T47D (cell line): ENCODE results near the gene PLEKHG5.

Experiments used
- DNase-seq, 2 experiments: peaks; one replicate each; pipeline versions ENCODE4 v3.0.0 to v3.0.0-alpha.2; 2011 to 2012; ENCODE audit warnings: low read depth in 1 of 2, low spot score in 1 of 2
- JUND ChIP-seq: IDR thresholded peaks from 2 replicates; pipeline ENCODE4 v1.6.1; 2012; ENCODE audit warnings: low read depth
- in situ Hi-C: cut with HindIII; loops from 2 replicates; pipeline ENCODE4 v1.10.0; 2016; ENCODE audit warnings: low sequenced_read_pairs, low pct_unique_long_range_greater_than_20kb

The PLEKHG5 gene

DNA sequence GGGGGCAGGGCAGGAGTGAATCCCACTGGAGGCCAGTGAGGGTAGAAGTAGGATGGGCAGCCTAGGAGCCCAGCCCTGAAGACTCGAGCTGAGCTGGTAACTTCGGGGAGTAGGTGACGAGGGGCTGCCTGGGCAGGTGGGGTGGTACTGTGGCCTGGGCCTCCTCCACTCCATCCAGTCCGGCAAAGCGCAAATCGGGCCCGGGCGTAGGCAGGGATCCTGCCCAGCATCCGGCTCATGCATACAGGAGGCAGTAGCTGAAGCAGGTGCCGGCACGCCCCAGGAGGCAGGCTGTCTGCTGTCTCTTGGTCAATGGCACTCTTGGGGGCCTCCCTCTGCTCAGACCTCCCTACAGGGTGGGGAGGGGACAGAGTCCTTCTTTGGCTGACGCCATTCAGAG, 24.2 kb downstream of the PLEKHG5 start:
- no peak for DNase-seq
- TF ChIP-seq JUND: no peak
- in situ Hi-C loops: no loop called here

DNA sequence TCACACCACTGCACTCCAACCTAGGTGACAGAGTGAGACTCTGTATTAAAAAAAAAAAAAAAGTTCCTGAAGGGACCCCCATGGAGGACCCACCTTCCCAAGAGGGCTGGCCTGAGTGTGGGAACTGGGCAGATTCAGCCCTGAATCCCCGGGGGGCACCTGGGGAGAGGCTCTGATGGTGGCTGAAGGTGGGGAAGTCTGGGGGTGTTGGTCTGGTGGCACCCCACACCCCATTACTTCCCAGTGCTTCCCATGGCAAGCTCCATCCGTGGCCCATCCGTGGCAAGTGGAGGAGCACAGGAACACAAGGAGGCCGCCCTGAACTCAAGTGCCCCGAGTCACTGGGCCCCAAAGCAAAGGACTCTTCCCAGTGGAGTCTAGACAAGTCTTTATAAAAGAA, 24.7 kb downstream of the PLEKHG5 start:
- DNase-seq: no peak
- in situ Hi-C loops: no loop called here
- TF ChIP-seq JUND: no peak

DNA sequence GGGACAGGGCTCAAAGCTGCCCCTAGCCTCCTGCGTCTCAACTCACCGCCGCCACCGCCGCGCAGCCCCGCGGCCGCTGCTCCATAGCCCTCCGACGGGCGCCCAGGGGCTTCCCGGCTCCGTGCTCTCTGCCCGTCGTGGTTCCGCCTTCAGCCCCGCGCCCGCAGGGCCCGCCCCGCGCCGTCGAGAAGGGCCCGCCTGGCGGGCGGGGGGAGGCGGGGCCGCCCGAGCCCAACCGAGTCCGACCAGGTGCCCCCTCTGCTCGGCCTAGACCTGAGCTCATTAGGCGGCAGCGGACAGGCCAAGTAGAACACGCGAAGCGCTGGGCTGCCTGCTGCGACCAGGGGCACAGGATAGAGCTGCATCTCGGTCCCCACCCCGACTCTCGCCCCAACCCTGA, 25.4 kb downstream of the PLEKHG5 start, which contains the start of gene TNFRSF25:
TSS of gene TNFRSF25 (minus strand) at position 151 of the 400 bp plus-strand sequence. CDS start at position 85, 66 bp downstream.
- TF ChIP-seq JUND: no peak
- DNase-seq: no peak
- in situ Hi-C loops: no loop called here

DNA sequence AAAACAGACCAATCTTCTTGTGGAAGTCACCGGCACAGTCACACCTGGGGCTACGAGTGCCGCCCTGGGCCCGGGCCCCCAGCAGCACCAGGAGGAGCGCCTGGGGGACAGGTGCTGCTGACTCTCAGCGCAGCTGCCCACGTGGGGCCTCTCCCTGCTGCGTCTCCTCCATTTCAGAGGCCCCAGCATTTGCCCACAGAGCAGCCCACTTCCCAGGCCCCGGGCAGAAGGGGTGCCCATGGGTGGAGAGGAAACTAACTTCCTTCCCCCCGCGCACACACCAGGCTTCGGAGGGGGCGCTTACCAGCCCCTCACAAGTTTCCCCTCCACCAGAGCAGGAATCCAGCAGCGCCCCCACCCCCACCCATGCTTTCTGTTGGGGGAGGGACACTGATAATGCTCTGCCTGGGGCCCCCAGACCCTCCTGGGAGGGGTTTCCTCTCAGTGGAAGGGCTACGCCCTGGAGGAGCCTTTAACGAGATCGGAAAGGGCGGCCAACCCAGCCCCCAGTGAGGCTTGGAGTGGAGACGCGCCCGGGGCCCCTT, 25.9 kb downstream of the PLEKHG5 start:
- no peak for TF ChIP-seq JUND
- in situ Hi-C loops: no loop called here
- DNase-seq: no peak

DNA sequence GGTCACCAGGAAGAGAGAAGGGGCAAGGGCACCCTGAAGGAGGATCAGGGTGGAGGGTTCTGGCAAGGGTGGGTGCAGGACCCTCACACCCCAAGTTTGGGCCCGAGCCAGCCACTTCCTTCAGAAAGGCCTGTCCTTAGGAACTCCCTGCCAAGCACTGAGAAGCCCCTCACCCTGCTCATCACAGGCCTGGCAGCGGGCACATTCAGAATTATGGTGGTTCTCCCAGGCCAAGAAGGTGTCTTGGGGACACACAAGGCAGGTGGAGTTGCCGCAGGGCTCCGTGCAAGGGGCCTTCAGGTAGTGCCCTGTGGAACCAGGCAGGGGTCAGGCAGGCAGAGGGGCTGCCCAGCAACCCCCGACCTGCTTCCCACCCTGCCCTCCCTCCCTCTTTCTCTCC, 26.6 kb downstream of the PLEKHG5 start:
- in situ Hi-C loops: no loop called here
- no peak for TF ChIP-seq JUND
- no peak for DNase-seq

DNA sequence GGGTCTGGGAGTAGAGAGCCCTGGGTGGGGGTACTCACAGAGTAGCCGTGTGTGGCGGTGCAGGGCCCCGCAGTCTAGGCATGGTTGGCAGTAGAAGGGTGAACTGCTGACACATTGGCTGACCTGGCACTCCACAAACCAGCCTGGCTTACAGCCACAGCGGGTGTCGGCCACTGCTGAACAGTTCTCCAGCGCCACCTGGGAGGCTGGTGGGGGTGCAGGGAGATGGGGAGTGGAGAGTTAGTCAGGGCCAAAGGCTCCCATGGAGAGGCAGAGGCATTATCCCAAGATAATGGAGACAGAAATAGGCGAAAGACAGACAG, 27.0 kb downstream of the PLEKHG5 start:
- in situ Hi-C loops: no loop called here
- peak; percentile 67 to 80 for DNase-seq
- TF ChIP-seq JUND: no peak

DNA sequence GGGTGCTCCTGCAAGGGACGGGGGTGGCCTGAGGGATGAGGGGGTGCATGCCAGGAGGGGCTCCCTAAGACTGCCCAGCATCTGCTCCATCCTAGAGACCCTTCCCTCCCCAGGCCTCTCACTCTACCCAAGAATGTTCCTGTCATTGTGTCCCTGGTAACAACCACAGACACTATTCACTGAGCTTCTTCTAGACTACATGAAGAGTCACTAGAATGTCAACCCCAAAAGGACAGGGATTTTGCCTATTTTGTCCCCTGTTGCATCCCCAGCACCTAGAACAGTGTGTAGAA, 28.4 kb downstream of the PLEKHG5 start:
- in situ Hi-C loops: no loop called here
- no peak for TF ChIP-seq JUND
- DNase-seq: no peak

DNA sequence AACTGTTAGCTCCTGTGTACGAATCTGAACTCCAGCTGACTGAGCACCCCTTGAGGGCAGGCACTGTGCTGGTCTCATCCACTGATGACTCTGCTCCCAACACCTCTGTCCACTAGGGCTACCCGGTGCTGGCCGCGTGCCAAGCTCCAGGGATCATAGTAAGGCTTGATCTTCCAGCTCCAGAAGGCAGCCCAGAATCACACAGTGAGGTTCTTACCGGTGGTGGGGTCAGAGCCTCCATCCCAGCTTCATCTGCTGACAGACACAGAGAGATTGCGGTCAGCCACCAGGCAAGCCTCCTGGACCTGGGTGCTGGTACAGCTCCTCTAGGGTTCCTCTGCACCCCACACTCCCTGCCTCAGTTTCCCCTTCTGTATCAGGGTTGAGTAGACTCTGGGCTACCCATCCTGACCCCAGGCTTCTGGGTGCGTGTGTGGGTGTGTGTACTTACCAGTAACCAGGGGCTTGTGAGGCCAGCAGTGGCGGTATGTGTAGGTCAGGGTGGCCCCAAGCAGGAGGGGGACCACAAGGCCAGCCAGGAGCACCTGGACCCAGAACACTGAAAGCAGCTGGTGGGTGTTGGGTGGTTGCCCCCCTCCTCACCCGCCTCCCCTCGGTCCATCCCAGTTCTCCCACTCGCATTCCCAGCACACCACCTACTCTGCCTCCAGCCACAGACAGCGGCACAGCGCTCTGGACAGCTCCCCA, 28.9 kb downstream of the PLEKHG5 start:
- no peak for TF ChIP-seq JUND
- in situ Hi-C loops: no loop called here
- peak in 1 of 2 experiments; percentile 35 for DNase-seq

DNA sequence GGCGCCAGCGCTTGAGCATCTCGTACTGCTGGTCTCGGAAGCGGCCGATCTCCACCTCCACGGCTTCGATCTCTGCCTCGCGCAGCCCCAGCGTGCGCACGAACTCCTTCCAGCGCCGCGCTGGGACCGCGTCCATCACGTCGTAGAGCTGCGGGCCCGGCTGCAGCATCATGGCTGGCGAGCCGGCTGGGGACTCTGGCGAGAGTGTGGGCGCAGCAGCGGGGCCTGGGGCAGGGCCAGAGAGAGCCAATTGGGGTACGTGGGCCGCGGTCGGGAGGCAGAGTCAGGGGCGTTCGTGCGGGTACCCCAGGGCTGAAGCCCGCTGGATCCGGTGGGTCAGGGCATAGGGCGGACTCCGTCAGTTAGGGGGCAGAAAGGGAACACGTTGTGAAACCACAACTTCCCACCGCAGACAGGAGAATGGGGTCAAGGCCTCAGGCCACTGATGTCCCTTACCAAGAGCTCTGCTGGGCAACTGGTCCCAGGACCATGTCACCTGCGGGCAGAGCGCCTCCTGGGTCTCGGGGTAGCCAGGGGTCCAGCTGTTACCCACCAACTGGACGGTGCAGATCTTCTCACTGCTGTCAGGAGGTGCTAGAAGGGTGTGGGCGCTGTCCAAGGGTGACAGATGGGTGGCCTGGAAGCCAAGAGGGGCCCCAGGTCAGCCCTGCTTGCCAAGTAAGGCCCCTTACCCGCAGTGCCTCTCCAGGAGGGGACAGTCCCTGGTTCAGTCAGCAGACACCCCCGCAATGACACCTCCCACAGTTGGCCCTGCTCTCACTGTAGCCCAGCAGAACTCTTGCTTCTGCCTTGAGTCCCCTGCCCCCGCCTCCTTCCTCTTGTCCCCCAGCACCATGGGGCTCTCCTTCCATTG, 29.7 kb downstream of the PLEKHG5 start:
- no peak for DNase-seq
- TF ChIP-seq JUND: no peak
- in situ Hi-C loops: no loop called here

DNA sequence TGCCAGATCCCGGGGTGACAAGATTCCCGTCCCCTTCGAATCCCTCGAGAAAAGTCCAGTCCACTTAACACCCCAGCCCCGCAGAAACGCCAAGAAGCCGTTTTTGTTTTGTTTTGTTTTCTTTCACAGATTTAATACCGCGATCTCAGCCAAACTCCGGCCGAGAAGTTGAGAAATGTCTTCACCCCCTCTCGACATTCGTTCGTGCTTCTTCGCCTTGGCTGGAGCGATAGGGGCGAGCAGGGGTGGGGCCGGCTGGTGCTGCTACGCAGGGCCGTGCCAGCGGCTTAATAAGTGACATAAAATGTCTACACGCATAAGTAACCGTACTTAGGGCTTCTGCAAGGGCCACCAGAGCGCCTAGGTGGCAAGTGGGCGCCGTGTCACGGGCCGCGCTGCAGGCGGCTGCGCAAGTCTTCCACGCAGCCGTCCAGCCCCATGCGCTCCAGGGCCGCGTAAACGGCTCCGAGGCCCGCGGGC, 30.4 kb downstream of the PLEKHG5 start:
- no peak for TF ChIP-seq JUND
- in situ Hi-C loops: no loop called here
- DNase-seq: no peak

DNA sequence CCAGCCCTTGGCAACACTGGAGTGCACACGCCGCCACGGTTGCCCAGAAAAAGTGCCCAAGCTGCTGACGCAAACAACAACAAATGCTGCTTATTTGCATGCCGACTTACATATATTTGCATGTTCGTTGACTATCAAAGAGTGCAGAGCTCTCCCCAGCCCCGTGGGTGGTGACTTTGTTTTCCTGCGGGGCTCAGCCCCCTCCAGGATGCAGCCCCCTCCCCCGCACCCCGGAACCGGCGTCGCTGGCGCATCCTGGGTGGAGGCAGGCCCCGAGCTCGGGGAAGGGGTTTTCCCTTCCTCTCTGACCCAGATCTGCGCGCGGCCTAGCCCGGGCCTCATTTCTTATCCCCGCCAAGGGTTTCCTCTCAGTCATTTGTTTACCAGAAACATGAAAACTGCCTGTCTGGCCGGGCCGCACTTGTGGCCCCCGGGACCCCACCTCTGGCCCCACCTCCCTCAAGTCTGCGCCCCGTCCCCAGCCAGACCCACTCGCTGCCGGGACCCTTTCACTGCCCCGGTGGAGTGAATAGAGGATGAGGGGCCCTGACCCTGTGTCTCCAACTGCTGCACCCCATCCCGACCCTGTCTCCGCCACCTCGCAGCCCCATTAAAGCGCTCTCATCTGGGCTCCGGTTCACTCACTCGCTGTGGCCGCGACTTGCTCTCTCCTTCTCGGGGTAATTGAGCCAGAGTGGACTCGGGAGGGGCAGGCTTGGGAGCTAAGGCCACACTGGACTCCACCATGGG, 31.0 kb downstream of the PLEKHG5 start:
- in situ Hi-C loops: no loop called here
- no peak for DNase-seq
- TF ChIP-seq JUND: no peak

DNA sequence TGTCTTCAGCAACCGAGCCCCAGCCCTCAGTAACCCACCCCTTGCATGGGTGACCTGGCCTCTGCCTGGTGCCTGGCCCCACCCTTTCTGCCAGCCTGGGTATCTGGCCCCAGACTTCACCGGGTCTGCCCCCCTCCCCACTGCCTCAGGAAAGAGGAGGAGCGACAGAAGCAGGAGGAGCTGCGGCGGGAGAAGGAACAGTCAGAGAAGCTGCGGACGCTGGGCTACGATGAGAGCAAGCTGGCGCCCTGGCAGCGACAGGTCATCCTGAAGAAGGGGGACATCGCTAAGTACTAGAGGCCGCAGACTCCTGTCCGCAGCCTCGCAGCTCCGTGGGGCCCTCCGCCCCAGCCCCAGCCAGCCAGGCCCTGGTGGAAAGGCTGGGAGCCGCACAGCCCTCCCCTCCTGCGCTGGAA, 31.6 kb downstream of the PLEKHG5 start:
- in situ Hi-C loops: no loop called here
- TF ChIP-seq JUND: no peak
- DNase-seq: no peak
